ENCODE data around the gene DDR2. TPM values are rescaled to one million over a fixed set of nuclear protein-coding genes. Genes with fewer than 3 reads are reported as not detected.

The DDR2 gene
- total RNA-seq, 1 experiment from 2014 or later, result 0.52 TPM

DNA sequence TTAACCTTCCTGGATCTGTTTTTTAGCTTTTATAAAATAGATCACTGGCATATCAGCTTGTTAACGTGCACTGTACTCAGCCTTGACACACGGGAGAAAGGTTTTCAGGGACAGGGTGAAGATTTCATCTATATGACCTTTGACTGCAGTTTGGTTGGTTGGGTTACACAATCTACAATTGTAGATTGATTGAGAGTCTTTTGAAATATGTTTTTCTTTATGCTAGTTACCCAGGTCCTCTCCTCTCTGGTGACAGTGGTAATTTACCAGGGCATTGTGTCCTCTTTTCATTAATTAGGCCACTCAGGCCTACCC is 48.8 kb downstream of the DDR2 start:
- DNase-seq, result no peak
- Histone ChIP-seq H3K56ac (ENCODE audit: insufficient read length, low read depth, low read length) (no peak overlapping the region), H4K8ac (replicated peaks; ENCODE audit: insufficient read length, low read depth, low read length) (no peak overlapping the region), H2BK120ac (ENCODE audit: low read depth, low read length, poor library complexity, severe bottlenecking) (no peak overlapping the region), H3K27me3 (ENCODE audit: insufficient read depth, low read length) (no peaks in the 10 kb centered on the region; the same call in 1 of the 2 replicates), H2BK12ac (ENCODE audit: insufficient read length, low read depth, low read length) (no peak overlapping the region), H3K4me1 (ENCODE audit: insufficient read depth, low read length) (no peaks in the 10 kb centered on the region), H3K9me3 (ENCODE audit: control insufficient read depth, low read depth, low read length) (no peaks in the 10 kb centered on the region), H2AK5ac (ENCODE audit: insufficient read length, low read length) (no peak overlapping the region), H4K91ac (ENCODE audit: insufficient read length, low read depth, low read length) (no peak overlapping the region), H2BK15ac (ENCODE audit: low read depth, low read length) (no peak overlapping the region), H2AFZ (ENCODE audit: low read length) (no peak overlapping the region), H3K79me2 (ENCODE audit: insufficient read depth, low read length) (no peaks in the 10 kb centered on the region), H3K23me2 (ENCODE audit: insufficient read length, low read depth, low read length, poor library complexity, severe bottlenecking) (no peaks in the 10 kb centered on the region), H3K79me1 (ENCODE audit: insufficient read depth, low read depth, low read length, poor library complexity, severe bottlenecking) (no peaks in the 10 kb centered on the region), H3K14ac (ENCODE audit: insufficient read depth, low read length) (no peak overlapping the region), H3K18ac (ENCODE audit: insufficient read length, low read depth, low read length) (no peak overlapping the region), H4K5ac (ENCODE audit: insufficient read length, low read depth, low read length) (no peak overlapping the region), H2BK20ac (ENCODE audit: low read depth, low read length, poor library complexity, severe bottlenecking) (no peak overlapping the region), H3K9ac (ENCODE audit: extremely low read depth, insufficient read length, low read length) (no peak overlapping the region), H3K27ac (ENCODE audit: insufficient read length, low read depth, low read length) (no peak overlapping the region), H3K4ac (ENCODE audit: low read depth, low read length) (no peak overlapping the region), H2BK5ac (ENCODE audit: insufficient read length, low read length) (no peak overlapping the region), H3T11ph (ENCODE audit: low read length) (no peak overlapping the region), H3K23ac (ENCODE audit: insufficient read length, low read depth, low read length) (no peak overlapping the region), H3K4me2 (ENCODE audit: insufficient read depth, insufficient read length, low read length) (no peak overlapping the region), H4K20me1 (ENCODE audit: control insufficient read depth, insufficient read depth, insufficient read length) (no peaks in the 10 kb centered on the region)
- no peak overlapping the region for H3K27ac Mint-ChIP-seq
- H3K36me3 Mint-ChIP-seq (ENCODE audit: insufficient read depth in 1 of 3, low read depth in 3 of 3), result no peaks in the 10 kb centered on the region
- TF ChIP-seq, protein P1, sequence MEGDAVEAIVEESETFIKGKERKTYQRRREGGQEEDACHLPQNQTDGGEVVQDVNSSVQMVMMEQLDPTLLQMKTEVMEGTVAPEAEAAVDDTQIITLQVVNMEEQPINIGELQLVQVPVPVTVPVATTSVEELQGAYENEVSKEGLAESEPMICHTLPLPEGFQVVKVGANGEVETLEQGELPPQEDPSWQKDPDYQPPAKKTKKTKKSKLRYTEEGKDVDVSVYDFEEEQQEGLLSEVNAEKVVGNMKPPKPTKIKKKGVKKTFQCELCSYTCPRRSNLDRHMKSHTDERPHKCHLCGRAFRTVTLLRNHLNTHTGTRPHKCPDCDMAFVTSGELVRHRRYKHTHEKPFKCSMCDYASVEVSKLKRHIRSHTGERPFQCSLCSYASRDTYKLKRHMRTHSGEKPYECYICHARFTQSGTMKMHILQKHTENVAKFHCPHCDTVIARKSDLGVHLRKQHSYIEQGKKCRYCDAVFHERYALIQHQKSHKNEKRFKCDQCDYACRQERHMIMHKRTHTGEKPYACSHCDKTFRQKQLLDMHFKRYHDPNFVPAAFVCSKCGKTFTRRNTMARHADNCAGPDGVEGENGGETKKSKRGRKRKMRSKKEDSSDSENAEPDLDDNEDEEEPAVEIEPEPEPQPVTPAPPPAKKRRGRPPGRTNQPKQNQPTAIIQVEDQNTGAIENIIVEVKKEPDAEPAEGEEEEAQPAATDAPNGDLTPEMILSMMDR (conservative IDR thresholded peaks at IDR 0.05), result no peak
- peaks cover 4 to 7% of the 10 kb centered on the region in 2 experiments for H3K4me1 Mint-ChIP-seq
- no CpG with 5 or more reads among the region's 2 CpGs for WGBS (ENCODE audit: extremely low coverage, insufficient read length, low lambda C conversion rate)
- H3K27me3 Mint-ChIP-seq (ENCODE audit: low read depth), result no peaks in the 10 kb centered on the region
- H3K9me3 Mint-ChIP-seq, result peaks cover 4 to 5% of the 10 kb centered on the region in 2 experiments; a peak in 3 of 5 replicates
- no peak overlapping the region for H3K4me3 Mint-ChIP-seq
